Activated naive CD4-positive, alpha-beta T cell (primary cell): ENCODE measurements around the gene SLC25A45.

Experiments used
- DNase-seq, 4 experiments: peaks; one replicate each; lab custom pipeline; 2025; lab: John Stamatoyannopoulos, UW

The SLC25A45 gene, protein sequence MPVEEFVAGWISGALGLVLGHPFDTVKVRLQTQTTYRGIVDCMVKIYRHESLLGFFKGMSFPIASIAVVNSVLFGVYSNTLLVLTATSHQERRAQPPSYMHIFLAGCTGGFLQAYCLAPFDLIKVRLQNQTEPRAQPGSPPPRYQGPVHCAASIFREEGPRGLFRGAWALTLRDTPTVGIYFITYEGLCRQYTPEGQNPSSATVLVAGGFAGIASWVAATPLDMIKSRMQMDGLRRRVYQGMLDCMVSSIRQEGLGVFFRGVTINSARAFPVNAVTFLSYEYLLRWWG

DNA sequence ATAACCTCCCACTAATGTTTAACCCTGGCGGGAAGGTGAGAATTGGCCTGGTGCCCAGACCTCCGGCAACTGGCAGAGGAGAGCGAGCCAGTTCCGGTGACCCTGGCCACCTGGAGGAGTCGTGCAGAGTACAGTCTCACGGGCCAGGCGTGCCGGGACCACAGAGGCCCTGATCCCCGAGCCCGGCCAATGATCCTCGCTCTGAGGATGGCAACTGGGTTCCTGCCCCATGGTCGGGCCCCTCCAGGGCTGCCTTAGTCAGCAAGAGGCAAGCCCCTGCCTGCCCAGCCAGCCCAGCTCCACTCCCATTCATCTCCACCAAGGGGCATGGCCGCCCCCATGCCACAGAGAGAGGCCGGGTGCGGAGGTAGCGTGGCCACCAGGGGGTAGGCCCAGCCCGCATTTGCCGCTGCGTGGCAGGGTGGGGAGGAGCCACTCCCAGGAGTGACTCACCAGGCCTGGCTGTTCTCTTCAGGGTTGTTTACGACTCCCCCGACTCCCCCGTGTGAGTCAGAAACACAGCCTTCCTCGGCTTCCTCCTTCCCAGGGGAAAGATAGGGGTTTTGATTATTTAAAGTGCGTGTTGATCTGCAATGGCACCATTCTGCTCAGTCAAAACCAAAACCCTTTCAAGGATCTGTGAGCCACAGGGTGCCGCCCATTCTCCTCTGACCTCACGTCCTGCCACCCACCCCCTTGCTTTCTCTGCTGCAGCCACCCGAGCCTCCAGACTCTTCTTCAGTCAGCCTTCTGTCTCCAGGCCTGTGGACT is at the start of gene SLC25A45:
Gene SLC25A45 (minus strand): TSS at position 614 of the 771 bp plus-strand sequence. CDS start 695 bp downstream, outside the sequence.
- peak; percentile 74 to 91 (median 82) for DNase-seq

DNA sequence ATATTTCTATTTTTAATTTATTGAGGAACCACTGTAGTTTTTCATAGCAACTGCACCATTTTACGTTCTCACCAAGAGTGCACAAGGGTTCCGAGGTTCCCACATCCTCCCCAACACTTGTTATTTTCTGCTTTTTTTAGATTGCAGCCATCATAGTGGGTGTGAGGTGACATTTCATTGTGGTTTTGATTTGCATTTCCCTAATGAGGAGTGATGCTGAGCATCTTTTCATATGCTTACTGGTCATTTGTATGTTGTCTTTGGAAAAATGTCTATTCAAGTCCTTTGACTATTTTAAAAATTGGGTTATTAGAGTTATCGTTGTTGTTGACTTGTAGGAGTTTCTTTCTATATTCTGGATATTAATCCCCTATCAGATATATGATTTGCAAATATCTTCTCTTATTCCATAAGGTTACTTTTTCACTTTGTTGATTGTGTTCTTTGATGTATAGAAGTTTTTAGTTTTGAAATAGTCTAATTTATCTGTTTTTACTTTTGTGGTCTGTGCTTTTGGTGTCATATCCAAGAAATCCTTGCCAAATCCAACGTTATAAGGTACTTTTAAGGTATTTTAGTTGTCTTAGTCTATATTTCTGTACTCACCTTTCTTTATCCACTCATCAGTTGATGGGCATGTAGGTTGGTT is 49.1 kb upstream of the SLC25A45 start:
- DNase-seq = no peak

GRCh38 chr11:65430406-65431217 is 48.2 kb upstream of the SLC25A45 start:
- no peak for DNase-seq

DNA sequence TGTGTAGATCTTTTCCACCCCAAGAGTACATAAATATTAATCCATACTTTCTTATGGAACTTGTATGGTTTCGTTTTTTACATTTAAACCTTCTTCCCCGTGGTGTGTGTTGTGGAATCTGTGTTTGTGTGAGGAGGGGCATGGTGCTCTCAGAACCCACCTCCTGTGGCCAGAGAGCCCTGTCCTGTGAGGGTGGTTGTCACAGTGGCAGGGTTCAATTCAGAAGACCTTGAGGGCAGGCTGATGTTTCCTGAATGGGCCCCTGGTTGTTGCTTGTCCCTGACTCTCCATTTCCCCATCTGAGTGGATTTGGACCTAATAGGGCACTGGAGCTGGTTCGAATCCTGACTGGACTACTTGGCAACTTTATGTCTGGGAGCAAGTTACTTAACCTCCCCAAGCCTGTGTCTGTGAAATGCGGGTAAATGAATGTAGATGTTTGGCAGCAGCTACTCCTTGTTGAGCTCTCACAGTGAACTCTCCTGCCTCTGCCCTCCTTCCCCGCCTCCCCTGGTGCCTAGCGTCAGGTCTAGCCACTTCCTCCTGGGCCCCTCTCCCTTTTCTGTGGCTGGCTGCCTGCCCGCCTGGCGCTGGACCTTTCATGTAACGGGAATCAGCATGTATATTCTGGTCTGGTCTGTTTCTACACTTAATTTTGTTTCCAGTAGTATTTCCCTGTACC is 47.4 kb upstream of the SLC25A45 start:
- DNase-seq = peak in 1 of 4 experiments; percentile 33

GRCh38 chr11:65429068-65429681 is 46.7 kb upstream of the SLC25A45 start:
- DNase-seq = no peak

DNA sequence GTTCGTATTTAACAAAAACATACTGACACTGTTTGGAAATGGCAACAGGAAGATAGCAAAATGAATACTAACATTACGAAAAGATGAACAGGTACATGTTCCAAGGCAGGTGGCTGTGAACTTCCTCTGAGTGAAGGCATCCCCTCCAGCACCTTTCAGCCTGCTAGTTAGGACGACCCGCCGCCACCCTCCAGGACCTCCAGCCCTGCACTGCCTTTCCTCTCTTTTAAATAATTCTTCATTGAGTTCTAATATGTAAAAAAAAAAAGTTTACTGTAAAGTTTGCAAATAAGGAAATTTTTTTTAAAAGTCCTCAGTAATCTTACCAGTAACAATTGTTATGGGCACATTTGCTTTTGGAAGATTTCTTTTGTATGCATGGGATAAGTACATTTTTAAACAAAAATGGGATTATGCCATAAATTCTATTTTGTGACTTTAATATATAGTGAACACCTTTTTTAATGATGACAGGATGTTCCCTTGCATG is 46.2 kb upstream of the SLC25A45 start:
- DNase-seq = no peak

DNA sequence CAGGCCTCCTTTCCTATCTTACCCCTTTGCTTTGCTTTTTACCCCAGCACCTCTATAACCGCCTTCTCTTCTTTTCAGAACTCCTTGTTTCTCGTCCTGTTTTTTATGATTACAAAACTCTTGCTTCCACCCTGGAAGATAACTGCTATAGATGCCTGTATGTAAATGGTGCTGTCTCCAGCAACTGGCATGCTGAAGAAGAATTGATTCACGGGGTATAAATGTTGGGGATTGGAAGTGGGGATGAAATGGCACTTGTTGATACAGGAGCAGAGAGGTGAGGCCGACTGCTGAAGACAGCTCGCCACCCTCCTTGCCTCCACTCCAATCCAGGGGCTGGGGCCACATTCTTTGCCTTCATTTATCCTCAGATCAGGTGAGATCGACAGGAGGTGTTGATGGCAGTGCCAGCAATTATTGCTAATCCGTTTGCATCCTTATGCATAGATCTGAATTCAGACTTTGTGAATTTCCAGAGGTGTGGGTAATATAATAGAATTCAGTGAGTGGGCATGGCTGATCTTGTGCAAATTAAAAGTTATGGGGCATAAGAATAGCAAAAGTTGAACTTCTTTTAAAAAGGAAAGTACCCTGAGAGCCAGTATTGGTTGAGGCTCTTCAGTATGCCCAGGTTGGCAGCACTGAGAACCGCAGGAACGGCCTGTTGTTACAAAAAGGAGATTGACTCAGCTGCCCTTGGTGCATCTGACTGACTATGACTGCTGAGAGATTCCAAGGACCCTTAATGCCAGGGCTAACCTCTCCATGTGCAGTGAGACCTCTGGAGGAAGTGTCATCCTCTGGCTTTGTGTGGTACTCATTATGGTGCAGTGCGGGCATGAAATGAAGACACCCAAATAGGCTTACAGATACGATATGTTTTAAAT is 45.5 kb upstream of the SLC25A45 start:
- DNase-seq = no peak

- no peak for DNase-seq
These were observed 44.6 kb upstream of the SLC25A45 start for GRCh38 chr11:65426839-65427690.

DNA sequence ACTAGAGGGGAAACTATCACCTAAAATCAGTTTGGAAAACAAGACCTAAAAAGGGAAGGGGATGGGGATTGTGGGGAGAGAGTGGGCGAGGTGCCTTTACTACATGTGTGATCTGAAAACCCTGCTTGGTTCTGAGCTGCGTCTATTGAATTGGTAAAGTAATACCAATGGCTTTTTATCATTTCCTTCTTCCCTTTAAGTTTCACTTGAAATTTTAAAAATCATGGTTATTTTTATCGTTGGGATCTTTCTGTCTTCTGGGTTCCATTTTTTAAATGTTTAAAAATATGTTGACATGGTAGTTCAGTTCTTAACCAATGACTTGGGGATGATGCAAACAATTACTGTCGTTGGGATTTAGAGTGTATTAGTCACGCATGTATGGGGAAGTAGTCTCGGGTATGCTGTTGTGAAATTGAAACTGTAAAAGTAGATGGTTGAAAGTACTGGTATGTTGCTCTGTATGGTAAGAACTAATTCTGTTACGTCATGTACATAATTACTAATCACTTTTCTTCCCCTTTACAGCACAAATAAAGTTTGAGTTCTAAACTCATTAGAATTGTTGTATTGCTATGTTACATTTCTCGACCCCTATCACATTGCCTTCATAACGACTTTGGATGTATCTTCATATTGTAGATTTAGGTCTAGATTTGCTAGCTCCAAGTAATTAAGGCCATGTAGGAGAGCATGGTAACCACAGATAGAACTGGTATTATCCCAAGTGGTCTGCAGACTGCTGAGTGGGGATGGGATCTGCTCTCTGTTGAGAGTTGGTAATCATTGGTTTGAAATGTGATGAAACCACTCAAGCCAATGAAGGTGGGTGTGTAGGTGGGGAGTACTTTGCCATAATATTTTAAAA is 43.8 kb upstream of the SLC25A45 start:
- no peak for DNase-seq

DNA sequence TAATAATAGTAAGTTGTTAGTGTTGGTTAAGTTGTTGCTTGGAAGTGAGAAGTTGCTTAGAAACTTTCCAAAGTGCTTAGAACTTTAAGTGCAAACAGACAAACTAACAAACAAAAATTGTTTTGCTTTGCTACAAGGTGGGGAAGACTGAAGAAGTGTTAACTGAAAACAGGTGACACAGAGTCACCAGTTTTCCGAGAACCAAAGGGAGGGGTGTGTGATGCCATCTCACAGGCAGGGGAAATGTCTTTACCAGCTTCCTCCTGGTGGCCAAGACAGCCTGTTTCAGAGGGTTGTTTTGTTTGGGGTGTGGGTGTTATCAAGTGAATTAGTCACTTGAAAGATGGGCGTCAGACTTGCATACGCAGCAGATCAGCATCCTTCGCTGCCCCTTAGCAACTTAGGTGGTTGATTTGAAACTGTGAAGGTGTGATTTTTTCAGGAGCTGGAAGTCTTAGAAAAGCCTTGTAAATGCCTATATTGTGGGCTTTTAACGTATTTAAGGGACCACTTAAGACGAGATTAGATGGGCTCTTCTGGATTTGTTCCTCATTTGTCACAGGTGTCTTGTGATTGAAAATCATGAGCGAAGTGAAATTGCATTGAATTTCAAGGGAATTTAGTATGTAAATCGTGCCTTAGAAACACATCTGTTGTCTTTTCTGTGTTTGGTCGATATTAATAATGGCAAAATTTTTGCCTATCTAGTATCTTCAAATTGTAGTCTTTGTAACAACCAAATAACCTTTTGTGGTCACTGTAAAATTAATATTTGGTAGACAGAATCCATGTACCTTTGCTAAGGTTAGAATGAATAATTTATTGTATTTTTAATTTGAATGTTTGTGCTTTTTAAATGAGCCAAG is 42.9 kb upstream of the SLC25A45 start:
- peak in 2 of 4 experiments; percentile 62 to 66 for DNase-seq

DNA sequence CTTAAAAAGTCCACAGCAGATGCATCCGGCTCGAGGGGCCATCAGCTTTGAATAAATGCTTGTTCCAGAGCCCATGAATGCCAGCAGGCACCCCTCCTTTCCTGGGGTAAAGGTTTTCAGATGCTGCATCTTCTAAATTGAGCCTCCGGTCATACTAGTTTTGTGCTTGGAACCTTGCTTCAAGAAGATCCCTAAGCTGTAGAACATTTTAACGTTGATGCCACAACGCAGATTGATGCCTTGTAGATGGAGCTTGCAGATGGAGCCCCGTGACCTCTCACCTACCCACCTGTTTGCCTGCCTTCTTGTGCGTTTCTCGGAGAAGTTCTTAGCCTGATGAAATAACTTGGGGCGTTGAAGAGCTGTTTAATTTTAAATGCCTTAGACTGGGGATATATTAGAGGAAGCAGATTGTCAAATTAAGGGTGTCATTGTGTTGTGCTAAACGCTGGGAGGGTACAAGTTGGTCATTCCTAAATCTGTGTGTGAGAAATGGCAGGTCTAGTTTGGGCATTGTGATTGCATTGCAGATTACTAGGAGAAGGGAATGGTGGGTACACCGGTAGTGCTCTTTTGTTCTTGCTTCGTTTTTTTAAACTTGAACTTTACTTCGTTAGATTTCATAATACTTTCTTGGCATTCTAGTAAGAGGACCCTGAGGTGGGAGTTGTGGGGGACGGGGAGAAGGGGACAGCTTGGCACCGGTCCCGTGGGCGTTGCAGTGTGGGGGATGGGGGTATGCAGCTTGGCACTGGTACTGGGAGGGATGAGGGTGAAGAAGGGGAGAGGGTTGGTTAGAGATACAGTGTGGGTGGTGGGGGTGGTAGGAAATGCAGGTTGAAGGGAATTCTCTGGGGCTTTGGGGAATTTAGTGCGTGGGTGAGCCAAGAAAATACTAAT is 42.0 kb upstream of the SLC25A45 start:
- DNase-seq = peak in 2 of 4 experiments; percentile 47 to 60

GRCh38 chr11:65423516-65424204 is 41.2 kb upstream of the SLC25A45 start:
- DNase-seq = peak in 2 of 4 experiments; percentile 29 to 30

DNA sequence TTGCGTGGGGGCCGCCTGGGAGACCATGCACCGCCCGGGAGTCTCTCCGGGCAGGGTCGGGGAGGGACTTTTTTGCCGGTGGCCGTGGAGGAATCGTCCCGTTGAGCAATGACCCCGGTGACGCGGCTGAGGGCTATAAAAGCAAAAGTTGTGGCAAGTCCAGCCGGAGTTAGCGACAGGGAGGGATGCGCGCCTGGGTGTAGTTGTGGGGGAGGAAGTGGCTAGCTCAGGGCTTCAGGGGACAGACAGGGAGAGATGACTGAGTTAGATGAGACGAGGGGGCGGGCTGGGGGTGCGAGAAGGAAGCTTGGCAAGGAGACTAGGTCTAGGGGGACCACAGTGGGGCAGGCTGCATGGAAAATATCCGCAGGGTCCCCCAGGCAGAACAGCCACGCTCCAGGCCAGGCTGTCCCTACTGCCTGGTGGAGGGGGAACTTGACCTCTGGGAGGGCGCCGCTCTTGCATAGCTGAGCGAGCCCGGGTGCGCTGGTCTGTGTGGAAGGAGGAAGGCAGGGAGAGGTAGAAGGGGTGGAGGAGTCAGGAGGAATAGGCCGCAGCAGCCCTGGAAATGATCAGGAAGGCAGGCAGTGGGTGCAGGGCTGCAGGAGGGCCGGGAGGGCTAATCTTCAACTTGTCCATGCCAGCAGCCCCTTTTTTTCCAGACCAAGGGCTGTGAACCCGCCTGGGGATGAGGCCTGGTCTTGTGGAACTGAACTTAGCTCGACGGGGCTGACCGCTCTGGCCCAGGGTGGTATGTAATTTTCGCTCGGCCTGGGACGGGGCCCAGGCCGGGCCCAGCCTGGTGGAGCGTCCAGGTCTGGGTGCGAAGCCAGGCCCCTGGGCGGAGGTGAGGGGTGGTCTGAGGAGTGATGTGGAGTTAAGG is 40.4 kb upstream of the SLC25A45 start, which contains the start of gene NEAT1:
Gene NEAT1 (plus strand): TSS at position 166 of the 883 bp plus-strand sequence.
- peak; percentile 90 to 95 (median 92) for DNase-seq
